Uterus (tissue), 4 donors: ENCODE data around the gene CASK. TPM values are rescaled to one million over a fixed set of nuclear protein-coding genes. Genes with fewer than 3 reads are reported as not detected.
A peak's percentile ranks its signal among the peaks of the same experiment; 100 is the strongest.

Experiments
- DNase-seq, 2 donors: peaks; one replicate each; pipeline ENCODE4 v3.0.0-alpha.2; 2019 to 2020
- H3K27ac ChIP-seq, 2 donors: fragments of 200-600 bp; sonication (generic); 1 replicate in 1 of 2; 2 replicates in 1 of 2; pipeline ENCODE4 v1.5.1; 2016 to 2018
- H3K27me3 ChIP-seq, 2 donors: fragments of 200-600 bp; sonication (generic); one replicate each; pipeline ENCODE4 v1.5.1; 2018 to 2019; ENCODE audit warnings: control low read depth in 1 of 2
- H3K36me3 ChIP-seq, 2 donors: fragments of 200-600 bp; sonication (generic); one replicate each; pipeline ENCODE4 v1.5.1; 2019; ENCODE audit warnings: control low read depth in 1 of 2
- H3K4me1 ChIP-seq, 2 donors: fragments of 200-600 bp; sonication (generic); one replicate each; pipeline ENCODE4 v1.5.1; 2018 to 2019; ENCODE audit warnings: control low read depth in 1 of 2
- H3K4me3 ChIP-seq, 2 donors: fragments of 200-600 bp; sonication (generic); 1 replicate in 1 of 2; 2 replicates in 1 of 2; pipeline ENCODE4 v1.5.1; 2018 to 2019; ENCODE audit warnings: mild to moderate bottlenecking in 1 of 2
- H3K9me3 ChIP-seq, 2 donors: fragments of 200-600 bp; sonication (generic); one replicate each; pipeline ENCODE4 v1.5.1; 2019; ENCODE audit warnings: control low read depth in 1 of 2
- POLR2A ChIP-seq, 2 donors: fragments of 450-650 bp; IDR thresholded peaks; one replicate each; pipeline ENCODE4 v1.6.1; 2016; ENCODE audit warnings: antibody characterized with exemption in 2 of 2, mild to moderate bottlenecking in 1 of 2, moderate library complexity in 1 of 2
- intact Hi-C: fragments of 100-400 bp; cut with DNase I; formaldehyde crosslinking; loops from one replicate; pipeline ENCODE4 v1.15.1; 2023; ENCODE audit warnings: low total_unique reads
- total RNA-seq, 4 donors: library from RNA; depleted of rRNA in 3 of 4; stranded (reverse); fragments of >200 nt in 3 of 4; gene quantifications; one replicate each; pipeline versions ENCODE4 v1.1.0 to v1.2.4, GENCODE V29; 2014 to 2023
- TF ChIP-seq, protein P1 (sequence below), 4 experiments: fragments of 200-600 bp in 2 of 4; fragments of 450-650 bp in 2 of 4; sonication (generic) in 2 of 4; IDR thresholded peaks; one replicate each; pipeline ENCODE4 v1.5.1; 2016 to 2019; ENCODE audit warnings: antibody characterized with exemption in 4 of 4, mild to moderate bottlenecking in 2 of 4, moderate library complexity in 1 of 4
- donor health status: DM: yes; HTN: yes; CAD: no.

CASK gene
- total RNA-seq, 4 donors from 2014 or later = 7.9 to 76.0 (median 40.7) TPM

DNA sequence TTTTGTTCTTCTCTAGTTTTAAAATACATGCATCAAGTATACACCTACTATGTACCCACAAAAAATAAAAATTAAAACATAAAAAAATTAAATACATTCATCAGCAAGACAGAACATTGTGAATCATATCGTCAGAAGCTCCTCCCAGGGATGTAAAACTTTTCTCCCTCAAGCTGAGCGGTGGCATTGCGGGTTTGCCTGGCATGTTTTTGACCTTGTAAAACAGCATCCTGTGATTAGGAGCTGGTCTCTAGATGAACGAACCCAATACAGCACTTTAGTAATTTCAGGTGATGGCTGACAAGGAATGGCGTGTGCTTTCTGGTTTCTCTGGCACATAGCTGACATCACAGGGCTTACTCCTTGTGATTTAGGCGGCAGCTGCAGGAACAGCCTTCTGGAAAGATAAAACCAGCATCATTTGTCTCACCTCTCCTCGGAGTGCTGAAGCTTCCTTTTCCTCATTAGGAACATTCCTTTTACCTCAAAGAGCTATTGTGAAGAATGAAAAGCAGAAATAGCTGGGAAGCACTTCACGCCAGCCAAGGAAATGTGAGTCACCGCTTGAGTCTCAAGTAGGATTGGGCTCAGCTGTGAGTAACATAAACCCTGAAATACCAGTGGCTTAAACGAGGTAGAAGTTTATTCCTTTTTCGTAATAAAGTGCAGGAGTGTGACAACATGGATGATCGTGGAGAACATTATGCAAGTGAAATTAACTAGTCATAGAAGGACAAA, 431.9 kb downstream of the CASK start:
- Histone ChIP-seq H3K9me3 (no peaks in the 10 kb centered on the region), H3K27ac (peak overlapping the region in 1 of 2 donors; percentile 52), H3K4me1 (no peaks in the 10 kb centered on the region), H3K36me3 (no peaks in the 10 kb centered on the region), H3K27me3 (no peaks in the 10 kb centered on the region), H3K4me3 (no peak overlapping the region)
- intact Hi-C loops = no loop called here
- TF ChIP-seq POLR2A (IDR thresholded peaks at IDR 0.05) = no peak
- TF ChIP-seq, protein P1, sequence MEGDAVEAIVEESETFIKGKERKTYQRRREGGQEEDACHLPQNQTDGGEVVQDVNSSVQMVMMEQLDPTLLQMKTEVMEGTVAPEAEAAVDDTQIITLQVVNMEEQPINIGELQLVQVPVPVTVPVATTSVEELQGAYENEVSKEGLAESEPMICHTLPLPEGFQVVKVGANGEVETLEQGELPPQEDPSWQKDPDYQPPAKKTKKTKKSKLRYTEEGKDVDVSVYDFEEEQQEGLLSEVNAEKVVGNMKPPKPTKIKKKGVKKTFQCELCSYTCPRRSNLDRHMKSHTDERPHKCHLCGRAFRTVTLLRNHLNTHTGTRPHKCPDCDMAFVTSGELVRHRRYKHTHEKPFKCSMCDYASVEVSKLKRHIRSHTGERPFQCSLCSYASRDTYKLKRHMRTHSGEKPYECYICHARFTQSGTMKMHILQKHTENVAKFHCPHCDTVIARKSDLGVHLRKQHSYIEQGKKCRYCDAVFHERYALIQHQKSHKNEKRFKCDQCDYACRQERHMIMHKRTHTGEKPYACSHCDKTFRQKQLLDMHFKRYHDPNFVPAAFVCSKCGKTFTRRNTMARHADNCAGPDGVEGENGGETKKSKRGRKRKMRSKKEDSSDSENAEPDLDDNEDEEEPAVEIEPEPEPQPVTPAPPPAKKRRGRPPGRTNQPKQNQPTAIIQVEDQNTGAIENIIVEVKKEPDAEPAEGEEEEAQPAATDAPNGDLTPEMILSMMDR (IDR thresholded peaks at IDR 0.05) = no peak
- peak in 1 of 2 donors; percentile 16 for DNase-seq

DNA sequence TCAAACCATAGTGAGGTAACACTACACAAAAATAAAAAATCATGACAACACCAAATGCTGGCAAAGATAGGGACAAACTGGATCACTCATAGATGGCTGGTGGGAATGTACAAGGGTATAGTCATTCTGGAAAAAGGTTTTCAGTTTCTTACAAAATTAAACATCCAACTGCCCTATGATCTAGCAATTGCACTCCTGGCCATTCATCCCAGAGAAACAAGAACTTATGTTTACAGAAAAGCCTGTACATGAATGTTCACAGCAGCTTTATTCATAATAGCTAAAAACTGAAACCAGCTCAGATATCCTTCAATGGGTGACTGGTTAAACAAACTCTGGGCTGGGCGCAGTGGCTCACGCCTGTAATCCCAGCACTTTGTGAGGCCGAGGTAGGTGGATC, 432.9 kb downstream of the CASK start:
- Histone ChIP-seq H3K4me3 (no peak overlapping the region), H3K27ac (no peak overlapping the region), H3K36me3 (no peaks in the 10 kb centered on the region), H3K27me3 (no peaks in the 10 kb centered on the region), H3K4me1 (no peaks in the 10 kb centered on the region), H3K9me3 (no peaks in the 10 kb centered on the region)
- intact Hi-C loops = no loop called here
- no peak for DNase-seq
- TF ChIP-seq POLR2A (IDR thresholded peaks at IDR 0.05) = no peak
- TF ChIP-seq, protein P1 (IDR thresholded peaks at IDR 0.05) = no peak

DNA sequence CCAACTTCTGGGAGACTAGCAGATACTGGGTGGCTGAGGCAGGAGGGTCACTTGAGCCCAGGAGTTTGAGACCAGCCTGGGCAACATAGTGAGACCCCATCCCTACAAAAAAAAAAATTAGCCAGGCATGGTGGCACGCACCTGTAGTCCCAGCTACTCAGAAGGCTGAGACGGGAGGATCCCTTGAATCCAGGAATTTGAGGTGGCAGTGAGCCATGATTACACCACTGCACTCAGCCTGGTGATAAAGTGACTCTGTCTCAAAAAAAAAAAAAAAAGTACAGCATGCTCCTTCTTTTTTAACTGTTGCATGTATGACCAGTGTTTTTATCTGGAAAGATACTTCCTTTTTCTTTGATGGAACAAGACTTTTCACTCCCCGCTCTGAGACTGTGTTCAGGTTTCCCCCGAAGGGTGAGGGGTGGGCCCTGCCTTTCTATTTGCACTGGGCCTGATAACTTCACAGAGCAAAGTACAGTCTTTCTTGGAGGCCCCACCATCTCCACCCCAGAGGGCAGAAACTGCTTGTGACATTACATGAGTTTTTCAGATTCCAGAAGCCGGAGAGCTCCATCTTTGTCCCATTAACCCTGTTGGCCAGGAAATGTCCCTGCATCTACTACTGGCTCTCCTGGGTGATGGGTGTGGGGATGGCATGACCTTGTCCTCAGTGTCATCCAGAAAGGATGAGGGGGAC, 441.1 kb downstream of the CASK start:
- Histone ChIP-seq H3K4me3 (no peak overlapping the region), H3K9me3 (peaks cover 0 to 4% of the 10 kb centered on the region in 2 donors), H3K4me1 (no peaks in the 10 kb centered on the region), H3K27ac (no peak overlapping the region), H3K27me3 (no peaks in the 10 kb centered on the region), H3K36me3 (no peaks in the 10 kb centered on the region)
- DNase-seq = no peak
- intact Hi-C loops = no loop called here
- no peak for TF ChIP-seq POLR2A (IDR thresholded peaks at IDR 0.05)
- TF ChIP-seq, protein P1 (IDR thresholded peaks at IDR 0.05) = no peak

DNA sequence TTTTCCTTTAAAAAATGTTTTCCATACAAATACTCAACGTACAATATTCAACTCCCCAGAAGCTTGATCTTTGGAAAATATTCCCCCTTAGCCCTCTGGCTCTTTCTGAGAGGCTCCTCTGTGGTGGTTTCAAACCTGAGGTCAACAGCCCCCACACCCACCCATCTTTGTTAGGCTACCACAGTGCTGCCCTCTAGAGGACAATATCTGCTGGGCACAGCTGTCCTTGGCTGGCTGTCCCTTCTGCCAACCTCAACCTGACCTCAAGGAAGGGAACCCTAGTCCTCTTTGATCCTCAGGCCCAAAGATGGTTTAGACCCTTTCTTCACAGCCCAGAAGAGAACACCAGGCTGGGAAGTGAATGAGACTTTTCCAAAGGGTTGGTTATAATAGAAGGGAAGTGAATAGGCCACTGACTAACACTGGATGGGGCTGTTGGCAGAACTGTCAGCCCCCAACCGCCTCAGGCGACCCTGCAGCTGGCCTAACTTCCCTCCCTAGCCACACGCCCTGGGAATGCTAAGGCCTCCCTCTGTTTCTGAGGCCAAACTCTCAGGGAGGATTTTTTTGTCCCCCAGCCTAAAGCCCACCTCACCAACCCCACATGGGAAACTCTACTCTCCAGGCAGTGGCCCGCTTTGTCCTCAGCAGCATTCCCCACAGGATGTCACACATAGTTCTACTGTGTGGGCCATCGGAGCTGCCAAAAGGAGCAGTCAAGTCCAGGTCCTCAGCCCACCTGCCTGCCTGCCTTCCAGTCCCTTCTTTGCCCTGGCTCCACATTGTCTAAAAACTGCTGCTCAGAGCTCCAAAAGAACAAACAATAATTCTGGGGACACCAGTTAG, 441.9 kb downstream of the CASK start:
- DNase-seq = no peak
- Histone ChIP-seq H3K4me3 (no peak overlapping the region), H3K9me3 (peaks cover 0 to 4% of the 10 kb centered on the region in 2 donors), H3K36me3 (no peaks in the 10 kb centered on the region), H3K27me3 (no peaks in the 10 kb centered on the region), H3K4me1 (no peaks in the 10 kb centered on the region), H3K27ac (no peak overlapping the region)
- intact Hi-C loops = no loop called here
- TF ChIP-seq, protein P1 (IDR thresholded peaks at IDR 0.05) = no peak
- TF ChIP-seq POLR2A (IDR thresholded peaks at IDR 0.05) = no peak
